Kidney (tissue), 14 donors: Measurements from ENCODE around the gene NAT9. TPM values are rescaled to one million over a fixed set of nuclear protein-coding genes. Genes with fewer than 3 reads are reported as not detected.
A peak's percentile ranks its signal among the peaks of the same experiment; 100 is the strongest.

Experiments
- DNase-seq, 5 donors: peaks; one replicate each; pipeline ENCODE4 v3.0.0-alpha.2; 2013 to 2020
- FAIRE-seq: peaks from 2 replicates; lab custom pipeline; 2012; peaks lifted over from hg19 to GRCh38; lab: Jason Lieb, UNC
- H3K27ac ChIP-seq, 2 donors: one replicate each; pipeline ENCODE4 v1.7.0; 2013; ENCODE audit warnings: low read depth in 2 of 2, low read length in 2 of 2, inconsistent platforms in 1 of 2
- H3K27me3 ChIP-seq: one replicate; pipeline ENCODE4 v1.7.1; 2013; ENCODE audit warnings: low read length, inconsistent platforms; ENCODE audit not compliant: control insufficient read depth, insufficient read depth
- H3K36me3 ChIP-seq, 3 donors: one replicate each; pipeline versions ENCODE4 v1.7.0 to v1.7.1; 2013; ENCODE audit warnings: low read length in 3 of 3, control low read depth in 1 of 3, inconsistent platforms in 1 of 3; ENCODE audit not compliant: insufficient read depth in 3 of 3, control insufficient read depth in 2 of 3
- H3K4me1 ChIP-seq, 3 donors: one replicate each; pipeline versions ENCODE4 v1.7.0 to v1.7.1; 2013; ENCODE audit warnings: low read length in 3 of 3, inconsistent platforms in 1 of 3, low read depth in 1 of 3; ENCODE audit not compliant: control insufficient read depth in 2 of 3, insufficient read depth in 2 of 3
- H3K4me3 ChIP-seq, 3 donors: one replicate each; pipeline versions ENCODE4 v1.7.0 to v1.8.1; 2013; ENCODE audit warnings: low read length in 3 of 3, control low read depth in 1 of 3, inconsistent platforms in 1 of 3
- H3K9ac ChIP-seq, 3 donors: one replicate each; pipeline versions ENCODE4 v1.7.0 to v1.7.1; 2013; ENCODE audit warnings: low read length in 3 of 3, control low read depth in 1 of 3, inconsistent platforms in 1 of 3
- H3K9me3 ChIP-seq, 3 donors: one replicate each; pipeline versions ENCODE4 v1.7.0 to v1.7.1; 2013; ENCODE audit warnings: low read length in 3 of 3, control low read depth in 1 of 3, inconsistent platforms in 1 of 3; ENCODE audit not compliant: control insufficient read depth in 2 of 3, insufficient read depth in 1 of 3
- intact Hi-C: fragments of 100-400 bp; cut with DNase I; formaldehyde crosslinking; loops from one replicate; pipeline ENCODE4 v1.11.1; 2022
- polyA plus RNA-seq: library from polyadenylated mRNA; stranded (reverse); fragments of 350-450 nt; fragmentation: Illumina TruSeq; extraction: RNeasy Lipid Tissue Mini Kit (QIAGEN cat#74804); gene quantifications from one replicate; pipeline ENCODE4 v1.2.3, GENCODE V29; 2014; ENCODE audit warnings: low read depth, low replicate concordance; ENCODE audit not compliant: insufficient read depth
- total RNA-seq: library from RNA; stranded (reverse); fragmentation: NEBNext Ultra II Directional; extraction: Animal tissue kit (Norgen Biotek cat#: 25700); gene quantifications from one replicate; pipeline ENCODE4 v1.2.1, GENCODE V29; 2021
- TF ChIP-seq, protein P1 (sequence below): IDR thresholded peaks from 3 replicates; pipeline ENCODE4 v1.5.1; 2012; ENCODE audit warnings: mild to moderate bottlenecking, moderate library complexity, borderline replicate concordance; ENCODE audit not compliant: insufficient read depth; ENCODE audit errors: extremely low read depth
- donor health status: control.
- donor health status: control.
- donor health status: control.
- donor health status: control.
- donor health status: control.
- donor health status: DM: yes; HTN: yes; CAD: no.
- donor health status: Normal renal cell carcinoma (clear cell type).

Gene NAT9
- total and polyA plus RNA-seq, 2 donors from 2014 or later = 33.5 to 41.5 TPM

DNA sequence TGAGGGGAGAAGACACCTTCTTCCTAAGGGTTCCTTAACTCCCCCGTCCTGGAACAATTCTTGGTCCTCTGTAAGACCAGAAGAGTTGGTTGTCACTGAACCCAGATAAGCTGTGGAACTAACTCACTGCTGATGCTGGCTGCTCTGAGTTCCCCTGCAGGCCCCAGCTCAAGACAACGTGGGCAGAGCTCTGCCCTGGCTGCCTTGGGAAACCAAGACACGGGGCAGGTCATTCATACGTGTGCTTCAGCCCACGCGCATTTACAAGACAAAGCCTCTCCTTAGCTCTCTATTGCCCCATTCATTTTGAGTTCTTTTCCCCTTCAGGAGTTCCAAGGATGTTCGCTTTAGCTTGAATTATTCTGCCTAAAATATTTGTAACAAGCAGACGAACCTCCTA, 3.4 kb upstream of the NAT9 start:
- H3K27ac ChIP-seq = no peak overlapping the region
- no peak overlapping the region for H3K4me3 ChIP-seq
- intact Hi-C loops = no loop called here
- TF ChIP-seq, protein P1, sequence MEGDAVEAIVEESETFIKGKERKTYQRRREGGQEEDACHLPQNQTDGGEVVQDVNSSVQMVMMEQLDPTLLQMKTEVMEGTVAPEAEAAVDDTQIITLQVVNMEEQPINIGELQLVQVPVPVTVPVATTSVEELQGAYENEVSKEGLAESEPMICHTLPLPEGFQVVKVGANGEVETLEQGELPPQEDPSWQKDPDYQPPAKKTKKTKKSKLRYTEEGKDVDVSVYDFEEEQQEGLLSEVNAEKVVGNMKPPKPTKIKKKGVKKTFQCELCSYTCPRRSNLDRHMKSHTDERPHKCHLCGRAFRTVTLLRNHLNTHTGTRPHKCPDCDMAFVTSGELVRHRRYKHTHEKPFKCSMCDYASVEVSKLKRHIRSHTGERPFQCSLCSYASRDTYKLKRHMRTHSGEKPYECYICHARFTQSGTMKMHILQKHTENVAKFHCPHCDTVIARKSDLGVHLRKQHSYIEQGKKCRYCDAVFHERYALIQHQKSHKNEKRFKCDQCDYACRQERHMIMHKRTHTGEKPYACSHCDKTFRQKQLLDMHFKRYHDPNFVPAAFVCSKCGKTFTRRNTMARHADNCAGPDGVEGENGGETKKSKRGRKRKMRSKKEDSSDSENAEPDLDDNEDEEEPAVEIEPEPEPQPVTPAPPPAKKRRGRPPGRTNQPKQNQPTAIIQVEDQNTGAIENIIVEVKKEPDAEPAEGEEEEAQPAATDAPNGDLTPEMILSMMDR = no peak
- FAIRE-seq (no peak), DNase-seq (no peak)
- no peaks in the 10 kb centered on the region for H3K9me3 ChIP-seq
- H3K36me3 ChIP-seq = peaks cover 0 to 4% (median 0%) of the 10 kb centered on the region in 3 donors
- no peak overlapping the region for H3K9ac ChIP-seq
- no peaks in the 10 kb centered on the region for H3K27me3 ChIP-seq
- peaks cover 0 to 14% (median 12%) of the 10 kb centered on the region in 3 donors for H3K4me1 ChIP-seq

DNA sequence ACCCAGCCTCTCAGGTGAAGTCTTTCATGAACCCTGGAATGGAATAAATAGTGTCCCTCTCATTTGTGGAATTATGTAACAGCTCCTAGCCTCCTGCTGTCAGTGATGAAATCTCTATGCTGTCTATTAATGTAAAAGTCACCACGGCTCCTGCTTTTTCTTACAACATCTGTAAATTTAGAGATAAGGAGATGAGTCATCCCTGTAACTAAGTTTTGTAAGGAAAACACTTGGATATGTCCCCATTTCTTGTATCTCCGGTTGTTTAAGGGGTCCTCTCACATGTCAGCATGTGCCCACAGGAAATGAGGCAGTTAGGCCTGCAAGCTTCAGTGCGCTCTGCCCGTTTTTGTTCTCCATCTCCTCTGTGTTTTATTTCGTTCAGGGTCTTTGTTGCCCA, 2.8 kb upstream of the NAT9 start:
- peaks cover 0 to 4% (median 0%) of the 10 kb centered on the region in 3 donors for H3K36me3 ChIP-seq
- H3K9ac ChIP-seq = no peak overlapping the region
- H3K27me3 ChIP-seq = no peaks in the 10 kb centered on the region
- DNase-seq (no peak), FAIRE-seq (no peak)
- intact Hi-C loops = no loop called here
- no peak overlapping the region for H3K4me3 ChIP-seq
- peaks cover 0 to 14% (median 12%) of the 10 kb centered on the region in 3 donors for H3K4me1 ChIP-seq
- no peak overlapping the region for H3K27ac ChIP-seq
- no peaks in the 10 kb centered on the region for H3K9me3 ChIP-seq
- TF ChIP-seq, protein P1 = no peak

DNA sequence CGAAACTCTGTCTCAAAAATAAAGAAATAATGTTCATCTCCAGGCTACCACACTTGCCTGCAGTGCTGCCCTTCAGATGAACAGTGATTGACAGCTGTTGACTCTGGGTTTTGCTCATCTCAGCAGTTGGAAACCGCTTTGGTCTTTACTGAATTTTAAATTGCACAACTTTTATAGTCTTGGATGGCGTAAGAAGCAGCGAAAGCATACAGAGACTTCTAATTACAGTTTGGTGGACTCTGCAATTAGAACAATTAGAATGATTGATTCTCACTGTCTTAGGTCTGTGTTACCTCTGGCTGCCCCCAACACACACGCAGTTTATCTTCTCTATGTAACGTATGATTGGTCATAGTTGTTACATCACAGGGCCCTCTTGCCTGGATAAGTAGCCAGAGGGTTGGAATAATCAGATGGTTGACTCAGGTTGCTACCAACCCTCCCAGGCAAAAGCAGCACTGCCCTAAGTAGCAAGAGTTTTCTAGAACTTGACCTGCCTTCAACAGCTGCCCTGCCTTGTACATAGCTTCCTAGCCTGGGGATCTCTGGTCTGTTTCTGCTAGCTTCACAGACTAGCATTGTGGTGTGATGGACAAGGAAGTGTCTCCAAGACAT, 1.9 kb upstream of the NAT9 start:
- H3K9ac ChIP-seq = no peak overlapping the region
- no peak overlapping the region for H3K27ac ChIP-seq
- peaks cover 0 to 4% (median 0%) of the 10 kb centered on the region in 3 donors for H3K36me3 ChIP-seq
- no peaks in the 10 kb centered on the region for H3K27me3 ChIP-seq
- TF ChIP-seq, protein P1 = no peak
- H3K4me3 ChIP-seq = no peak overlapping the region
- H3K9me3 ChIP-seq = no peaks in the 10 kb centered on the region
- DNase-seq = no peak
- no peak for FAIRE-seq
- intact Hi-C loops = no loop called here
- peaks cover 0 to 16% (median 12%) of the 10 kb centered on the region in 3 donors for H3K4me1 ChIP-seq

DNA sequence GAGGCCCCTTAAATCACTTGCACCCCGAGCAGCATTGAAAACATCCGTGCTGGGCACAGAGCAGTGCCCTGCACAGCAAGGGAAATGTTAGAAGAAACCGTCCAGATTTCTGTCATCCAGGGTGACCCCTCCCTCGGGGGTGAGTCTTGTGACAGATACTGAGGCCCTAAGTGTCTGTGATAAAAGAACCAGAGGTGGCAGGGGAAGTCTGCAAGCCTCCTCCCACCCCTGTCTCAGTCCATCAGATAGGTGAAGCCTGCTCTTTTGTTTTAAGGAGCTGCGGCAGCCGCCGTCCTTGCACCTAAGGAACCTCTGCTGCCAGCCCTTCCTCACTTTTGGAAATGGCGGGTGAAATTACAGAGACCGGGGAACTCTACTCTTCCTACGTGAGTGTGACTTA, 845 bp upstream of the NAT9 start:
- peak overlapping the region; percentile 23 to 69 (median 66) for H3K9ac ChIP-seq
- no peak overlapping the region for H3K27ac ChIP-seq
- peaks cover 0 to 18% (median 12%) of the 10 kb centered on the region in 3 donors for H3K4me1 ChIP-seq
- intact Hi-C loops = no loop called here
- FAIRE-seq = no peak
- TF ChIP-seq, protein P1 = no peak
- DNase-seq = no peak
- peak overlapping the region; percentile 55 to 93 (median 85) for H3K4me3 ChIP-seq
- H3K9me3 ChIP-seq = no peaks in the 10 kb centered on the region
- H3K36me3 ChIP-seq = peaks cover 0 to 9% (median 9%) of the 10 kb centered on the region in 3 donors
- no peaks in the 10 kb centered on the region for H3K27me3 ChIP-seq
